Fibroblast of lung (primary cell): Measurements from ENCODE around the gene SP6. TPM values are rescaled to one million over a fixed set of nuclear protein-coding genes. Genes with fewer than 3 reads are reported as not detected.

ENCODE experiments used
- DNase-seq, 2 donors: peaks; one replicate each; pipeline versions ENCODE4 v3.0.0 to v3.0.0-alpha.2; 2010; ENCODE audit warnings: low read depth in 2 of 2
- H2AFZ ChIP-seq: 2 replicates; pipeline ENCODE4 v1.5.1; 2012; ENCODE audit warnings: low read length, control low read depth, inconsistent platforms
- H3K27ac ChIP-seq: 2 replicates; pipeline ENCODE4 v1.5.1; 2011; ENCODE audit warnings: low read length, control low read depth; ENCODE audit not compliant: insufficient read depth
- H3K27me3 ChIP-seq: 2 replicates; pipeline ENCODE4 v1.5.1; 2011; ENCODE audit warnings: mild to moderate bottlenecking, low read length; ENCODE audit not compliant: control insufficient read depth, insufficient read depth
- H3K36me3 ChIP-seq: 2 replicates; pipeline ENCODE4 v1.5.1; 2011; ENCODE audit warnings: low read length; ENCODE audit not compliant: control insufficient read depth, insufficient read depth
- H3K4me1 ChIP-seq: 2 replicates; pipeline ENCODE4 v1.5.1; 2011; ENCODE audit warnings: low read length; ENCODE audit not compliant: control insufficient read depth, insufficient read depth; ENCODE audit errors: extremely low read depth
- H3K4me2 ChIP-seq: 2 replicates; pipeline ENCODE4 v1.5.1; 2011; ENCODE audit warnings: low read length, control low read depth; ENCODE audit not compliant: insufficient read depth; ENCODE audit errors: extremely low read depth
- H3K4me3 ChIP-seq, 4 experiments: fragments of 200-600 bp in 1 of 4; sonication (generic) in 1 of 4; replicated peaks in 1 of 4; 2 replicates each; pipeline ENCODE4 v1.5.1; 2011 to 2016; ENCODE audit warnings: low read length in 4 of 4, low read depth in 3 of 4, mild to moderate bottlenecking in 3 of 4, control low read depth in 2 of 4, inconsistent platforms in 1 of 4, mixed read lengths in 1 of 4; ENCODE audit not compliant: insufficient read depth in 1 of 4; ENCODE audit errors: control extremely low read depth in 1 of 4
- H3K79me2 ChIP-seq: 2 replicates; pipeline ENCODE4 v1.5.1; 2012; ENCODE audit warnings: mild to moderate bottlenecking, low read length, inconsistent platforms; ENCODE audit not compliant: control insufficient read depth, insufficient read depth
- H3K9ac ChIP-seq: 2 replicates; pipeline ENCODE4 v1.5.1; 2011; ENCODE audit warnings: mild to moderate bottlenecking, low read length, control low read depth; ENCODE audit not compliant: insufficient read depth
- H3K9me3 ChIP-seq: 2 replicates; pipeline ENCODE4 v1.5.1; 2012; ENCODE audit warnings: low read depth, low read length; ENCODE audit not compliant: control insufficient read depth, insufficient read depth
- H4K20me1 ChIP-seq: 2 replicates; pipeline ENCODE4 v1.5.1; 2011; ENCODE audit warnings: low read length; ENCODE audit not compliant: control insufficient read depth, insufficient read depth; ENCODE audit errors: extremely low read depth
- CTCF ChIP-seq, 2 donors: IDR thresholded peaks in 1 of 2; conservative IDR thresholded peaks in 1 of 2; 1 replicate in 1 of 2; 2 replicates in 1 of 2; pipeline ENCODE4 v1.5.1; 2011 to 2012; ENCODE audit warnings: low read length in 2 of 2, control low read depth in 1 of 2, inconsistent platforms in 1 of 2, low read depth in 1 of 2, mild to moderate bottlenecking in 1 of 2
- EZH2 ChIP-seq: IDR thresholded peaks from 2 replicates; pipeline ENCODE4 v1.5.1; 2012; ENCODE audit warnings: low read length, control low read depth, mild to moderate bottlenecking; ENCODE audit errors: missing control alignments
- polyA plus RNA-seq, 2 donors: library from polyadenylated mRNA; depleted of rRNA in 1 of 2; stranded (reverse) in 1 of 2; unstranded in 1 of 2; fragments of >200 nt; gene quantifications; 2 replicates each; pipeline ENCODE4 v1.2.1, GENCODE V29; 2011 to 2012; ENCODE audit warnings: missing spikeins in 1 of 2
- total RNA-seq: library from RNA; depleted of rRNA; stranded (reverse); fragments of >200 nt; gene quantifications from 2 replicates; pipeline ENCODE4 v1.2.1, GENCODE V29; 2014

The SP6 gene
- total and polyA plus RNA-seq, 2 donors (not counting 1 experiment from before 2014, with no cell fraction given): under 0.01 to 0.07 TPM

- Histone ChIP-seq H3K79me2 (no peaks in the 10 kb centered on the region), H3K36me3 (no peaks in the 10 kb centered on the region), H2AFZ (no peak overlapping the region), H4K20me1 (no peaks in the 10 kb centered on the region), H3K27me3 (no peaks in the 10 kb centered on the region), H3K4me1 (peaks cover 6% of the 10 kb centered on the region), H3K9ac (no peak overlapping the region), H3K4me3 (no peak overlapping the region), H3K9me3 (no peaks in the 10 kb centered on the region), H3K4me2 (no peak overlapping the region), H3K27ac (no peak overlapping the region)
- TF ChIP-seq CTCF (conservative IDR thresholded peaks at IDR 0.05 in 1 of 2, IDR thresholded peaks at IDR 0.05 in 1 of 2; ENCODE audit: low read depth in 1 of 2, low read length in 2 of 2) (no peak), EZH2 (no peak)
- no peak for DNase-seq
These were observed 32.8 kb downstream of the SP6 start for GRCh38 chr17:47818002-47818695.

- no peak overlapping the region for H2AFZ ChIP-seq
- H3K4me2 ChIP-seq: no peak overlapping the region
- no peak overlapping the region for H3K27ac ChIP-seq
- DNase-seq: no peak
- H3K36me3 ChIP-seq: no peaks in the 10 kb centered on the region
- H3K4me3 ChIP-seq: no peak overlapping the region
- H3K9ac ChIP-seq: no peak overlapping the region
- H3K9me3 ChIP-seq: no peaks in the 10 kb centered on the region
- H3K4me1 ChIP-seq: no peaks in the 10 kb centered on the region
- H4K20me1 ChIP-seq: no peaks in the 10 kb centered on the region
- no peaks in the 10 kb centered on the region for H3K27me3 ChIP-seq
- H3K79me2 ChIP-seq: no peaks in the 10 kb centered on the region
- TF ChIP-seq CTCF (conservative IDR thresholded peaks at IDR 0.05 in 1 of 2, IDR thresholded peaks at IDR 0.05 in 1 of 2; ENCODE audit: low read depth in 1 of 2, low read length in 2 of 2): no peak
- TF ChIP-seq EZH2: no peak
These were observed 34.0 kb downstream of the SP6 start for GRCh38 chr17:47816947-47817346.

- Histone ChIP-seq H3K4me2 (no peak overlapping the region), H3K9me3 (no peaks in the 10 kb centered on the region), H3K9ac (no peak overlapping the region), H3K27ac (no peak overlapping the region), H3K27me3 (peaks cover under 1% of the 10 kb centered on the region), H3K4me3 (no peak overlapping the region), H2AFZ (no peak overlapping the region), H4K20me1 (no peaks in the 10 kb centered on the region), H3K36me3 (no peaks in the 10 kb centered on the region), H3K79me2 (no peaks in the 10 kb centered on the region), H3K4me1 (no peaks in the 10 kb centered on the region)
- DNase-seq: no peak
- no peak for TF ChIP-seq EZH2
- TF ChIP-seq CTCF (conservative IDR thresholded peaks at IDR 0.05 in 1 of 2, IDR thresholded peaks at IDR 0.05 in 1 of 2; ENCODE audit: low read depth in 1 of 2, low read length in 2 of 2): no peak
These were observed 34.7 kb downstream of the SP6 start for GRCh38 chr17:47816111-47816735.
